Astrocyte (in vitro differentiated cells and primary cell): ENCODE results near the gene FGFR3. TPM values are rescaled to one million over a fixed set of nuclear protein-coding genes. Genes with fewer than 3 reads are reported as not detected.
A peak's percentile ranks its signal among the peaks of the same experiment; 100 is the strongest.

Experiments used
- DNase-seq: peaks from one replicate; pipeline ENCODE4 v3.0.0-alpha.2; 2010; ENCODE audit warnings: low read depth
- FAIRE-seq: peaks from 2 replicates; lab custom pipeline; 2011; peaks lifted over from hg19 to GRCh38; lab: Jason Lieb, UNC
- H2AFZ ChIP-seq: 2 replicates; pipeline ENCODE4 v1.6.0; 2012; ENCODE audit warnings: low read depth, low read length, inconsistent platforms
- H3K27ac ChIP-seq: 2 replicates; pipeline ENCODE4 v1.5.1; 2011; ENCODE audit warnings: low read depth, low read length, inconsistent platforms
- H3K27me3 ChIP-seq: 2 replicates; pipeline ENCODE4 v1.6.0; 2011; ENCODE audit warnings: low read length, inconsistent platforms; ENCODE audit not compliant: insufficient read depth
- H3K36me3 ChIP-seq: 2 replicates; pipeline ENCODE4 v1.5.1; 2011; ENCODE audit warnings: low read length, inconsistent platforms; ENCODE audit not compliant: insufficient read depth
- H3K4me1 ChIP-seq: 2 replicates; pipeline ENCODE4 v1.5.1; 2011; ENCODE audit warnings: low read length, inconsistent platforms; ENCODE audit not compliant: insufficient read depth
- H3K4me2 ChIP-seq: 2 replicates; pipeline ENCODE4 v1.6.0; 2012; ENCODE audit warnings: low read length, inconsistent platforms
- H3K4me3 ChIP-seq: 2 replicates; pipeline ENCODE4 v1.5.1; 2011; ENCODE audit warnings: low read depth, mild to moderate bottlenecking, low read length, inconsistent platforms; ENCODE audit not compliant: insufficient read depth
- H3K79me2 ChIP-seq: 2 replicates; pipeline ENCODE4 v1.6.0; 2012; ENCODE audit warnings: mild to moderate bottlenecking, low read length, inconsistent platforms; ENCODE audit not compliant: insufficient read depth
- H3K9ac ChIP-seq: 2 replicates; pipeline ENCODE4 v1.6.0; 2012; ENCODE audit warnings: mild to moderate bottlenecking, low read length, inconsistent platforms
- H3K9me3 ChIP-seq: 2 replicates; pipeline ENCODE4 v1.5.1; 2012; ENCODE audit warnings: low read depth, mild to moderate bottlenecking, low read length, inconsistent platforms; ENCODE audit not compliant: insufficient read depth
- H4K20me1 ChIP-seq: 2 replicates; pipeline ENCODE4 v1.6.0; 2012; ENCODE audit warnings: low read length, inconsistent platforms; ENCODE audit not compliant: insufficient read depth
- H3K27ac Mint-ChIP-seq: one replicate; pipeline ENCODE4 v1.8.0; 2021; ENCODE audit warnings: mild to moderate bottlenecking, mixed read lengths; ENCODE audit not compliant: unreplicated experiment
- H3K27me3 Mint-ChIP-seq: one replicate; pipeline ENCODE4 v1.8.0; 2021; ENCODE audit warnings: low read depth, mixed read lengths; ENCODE audit not compliant: unreplicated experiment
- H3K36me3 Mint-ChIP-seq: one replicate; pipeline ENCODE4 v1.8.0; 2021; ENCODE audit warnings: low read depth, mixed read lengths; ENCODE audit not compliant: unreplicated experiment
- H3K4me1 Mint-ChIP-seq: one replicate; pipeline ENCODE4 v1.8.0; 2021; ENCODE audit warnings: low read depth, mixed read lengths; ENCODE audit not compliant: unreplicated experiment
- H3K4me3 Mint-ChIP-seq: one replicate; pipeline ENCODE4 v1.8.0; 2021; ENCODE audit warnings: mild to moderate bottlenecking, moderate library complexity, mixed read lengths; ENCODE audit not compliant: unreplicated experiment
- H3K9me3 Mint-ChIP-seq: one replicate; pipeline ENCODE4 v1.8.0; 2021; ENCODE audit warnings: mild to moderate bottlenecking, mixed read lengths; ENCODE audit not compliant: unreplicated experiment
- CTCF ChIP-seq: IDR thresholded peaks from 2 replicates; pipeline ENCODE4 v1.5.1; 2011; ENCODE audit warnings: low read depth, mild to moderate bottlenecking, inconsistent platforms, low read length, moderate library complexity; ENCODE audit not compliant: insufficient read depth
- EZH2 ChIP-seq: IDR thresholded peaks from 2 replicates; pipeline ENCODE4 v1.6.1; 2012; ENCODE audit warnings: mild to moderate bottlenecking, low read length, inconsistent platforms; ENCODE audit not compliant: insufficient read depth
- total RNA-seq: library from RNA; stranded (reverse); gene quantifications from 2 replicates; pipeline ENCODE4 v1.2.1, GENCODE V29; 2021

The FGFR3 gene
- total RNA-seq, 1 donor from 2014 or later = 3.9 TPM

GRCh38 chr4:1767770-1768366 lies 25.2 kb upstream of the FGFR3 start:
- Mint-ChIP-seq H3K9me3 (no peaks in the 10 kb centered on the region), H3K4me3 (peak overlapping the region; percentile 57)

GRCh38 chr4:1768367-1769034 lies 24.6 kb upstream of the FGFR3 start:
- H3K4me3 Mint-ChIP-seq = no peak overlapping the region
- Histone ChIP-seq H3K9me3 (no peaks in the 10 kb centered on the region), H4K20me1 (no peaks in the 10 kb centered on the region), H3K27ac (no peak overlapping the region), H3K27me3 (no peaks in the 10 kb centered on the region), H3K36me3 (no peaks in the 10 kb centered on the region), H3K9ac (no peak overlapping the region), H2AFZ (no peak overlapping the region), H3K4me2 (no peak overlapping the region), H3K4me3 (no peak overlapping the region), H3K4me1 (no peaks in the 10 kb centered on the region), H3K79me2 (no peaks in the 10 kb centered on the region)
- no peak for DNase-seq
- TF ChIP-seq CTCF = no peak
- TF ChIP-seq EZH2 = peak; percentile 51
- H3K9me3 Mint-ChIP-seq = no peaks in the 10 kb centered on the region
- no peaks in the 10 kb centered on the region for H3K4me1 Mint-ChIP-seq
- no peaks in the 10 kb centered on the region for H3K36me3 Mint-ChIP-seq
- FAIRE-seq = no peak
- H3K27me3 Mint-ChIP-seq = peaks cover 4% of the 10 kb centered on the region
- no peak overlapping the region for H3K27ac Mint-ChIP-seq

More at GRCh38 chr4:1767770-1768366, 25.2 kb upstream of the FGFR3 start:
- H3K36me3 Mint-ChIP-seq = no peaks in the 10 kb centered on the region
- Histone ChIP-seq H3K27ac (no peak overlapping the region), H3K9me3 (no peaks in the 10 kb centered on the region), H3K4me2 (peak overlapping the region; percentile 77), H2AFZ (no peak overlapping the region), H3K27me3 (no peaks in the 10 kb centered on the region), H3K4me1 (no peaks in the 10 kb centered on the region), H3K36me3 (no peaks in the 10 kb centered on the region), H3K79me2 (no peaks in the 10 kb centered on the region), H3K9ac (no peak overlapping the region), H3K4me3 (peak overlapping the region; percentile 17), H4K20me1 (no peaks in the 10 kb centered on the region)
- H3K27ac Mint-ChIP-seq = no peak overlapping the region
- TF ChIP-seq CTCF (no peak), EZH2 (no peak)
- no peak for FAIRE-seq
- H3K27me3 Mint-ChIP-seq = peaks cover 4% of the 10 kb centered on the region
- no peak for DNase-seq
- no peaks in the 10 kb centered on the region for H3K4me1 Mint-ChIP-seq

- H3K27me3 ChIP-seq = no peaks in the 10 kb centered on the region
- no peak overlapping the region for H3K4me3 ChIP-seq
- no peaks in the 10 kb centered on the region for H4K20me1 ChIP-seq
- no peak overlapping the region for H3K9ac ChIP-seq
- H3K27me3 Mint-ChIP-seq = peaks cover 6% of the 10 kb centered on the region
- H3K9me3 ChIP-seq = no peaks in the 10 kb centered on the region
- no peak overlapping the region for H2AFZ ChIP-seq
- no peaks in the 10 kb centered on the region for H3K4me1 Mint-ChIP-seq
- no peaks in the 10 kb centered on the region for H3K9me3 Mint-ChIP-seq
- no peaks in the 10 kb centered on the region for H3K36me3 Mint-ChIP-seq
- H3K4me2 ChIP-seq = no peak overlapping the region
- H3K4me3 Mint-ChIP-seq = no peak overlapping the region
- no peaks in the 10 kb centered on the region for H3K36me3 ChIP-seq
- FAIRE-seq (no peak), DNase-seq (no peak)
- no peaks in the 10 kb centered on the region for H3K79me2 ChIP-seq
- no peaks in the 10 kb centered on the region for H3K4me1 ChIP-seq
- H3K27ac Mint-ChIP-seq = no peak overlapping the region
- no peak for TF ChIP-seq EZH2
- TF ChIP-seq CTCF = no peak
- no peak overlapping the region for H3K27ac ChIP-seq
These were observed 23.4 kb upstream of the FGFR3 start for GRCh38 chr4:1769692-1770091.
